Pancreas (tissue), 10 donors: ENCODE results near the gene TM6SF1. TPM values are rescaled to one million over a fixed set of nuclear protein-coding genes. Genes with fewer than 3 reads are reported as not detected.

Source experiments
- ATAC-seq, 4 donors: fragments of 200-7000 bp; cut with Tn5 transposase; one replicate each; pipeline versions ENCODE4 v1.8.0 to v1.9.1; 2020; ENCODE audit warnings: mild to moderate bottlenecking in 4 of 4, moderate library complexity in 4 of 4
- DNase-seq, 6 donors: peaks; one replicate each; pipeline ENCODE4 v3.0.0-alpha.2; 2020
- FAIRE-seq: peaks from 2 replicates; lab custom pipeline; 2012; peaks lifted over from hg19 to GRCh38; lab: Jason Lieb, UNC
- H3K27ac ChIP-seq, 4 donors: fragments of 200-600 bp; sonication (generic); 1 replicate in 3 of 4; 2 replicates in 1 of 4; pipeline versions ENCODE4 v1.5.0 to v1.8.0; 2020
- H3K27me3 ChIP-seq, 4 donors: fragments of 200-600 bp; one replicate each; pipeline ENCODE4 v1.8.0; 2021
- H3K36me3 ChIP-seq, 3 donors: fragments of 200-600 bp; sonication (generic) in 1 of 3; one replicate each; pipeline versions ENCODE4 v1.5.0 to v1.8.0; 2020 to 2021
- H3K4me1 ChIP-seq, 3 donors: fragments of 200-600 bp; one replicate each; pipeline ENCODE4 v1.8.0; 2021
- H3K4me3 ChIP-seq, 4 donors: fragments of 200-600 bp; sonication (generic) in 2 of 4; one replicate each; pipeline versions ENCODE4 v1.5.0 to v1.8.0; 2020 to 2021
- H3K9me3 ChIP-seq, 4 donors: fragments of 200-600 bp; one replicate each; pipeline ENCODE4 v1.8.0; 2021
- WGBS, 2 donors: extraction: QIAGEN DNeasy Blood & Tissue Kit; methylation state at CpG; one replicate each; pipeline ENCODE4 v1.1.7; 2013; 5-methylcytosine and 5-hydroxymethylcytosine counted together
- intact Hi-C, 3 donors: fragments of 100-400 bp; cut with DNase I; formaldehyde crosslinking; loops; one replicate each; pipeline versions ENCODE4 v1.11.1 to v1.14.2; 2022
- polyA plus RNA-seq, 2 donors: library from polyadenylated mRNA; stranded (reverse); fragments of 200-250 nt; gene quantifications; one replicate each; pipeline ENCODE4 v1.2.3, GENCODE V29; 2013
- total RNA-seq, 6 donors: library from RNA; stranded (reverse); fragmentation: NEBNext Ultra II Directional in 4 of 6; extraction: Animal tissue kit (Norgen Biotek cat#: 25700) in 4 of 6; gene quantifications; one replicate each; pipeline versions ENCODE4 v1.2.1 to v1.2.4, GENCODE V29; 2021 to 2023
- TF ChIP-seq, protein P1 (sequence below), 4 donors: fragments of 200-600 bp; sonication (generic) in 3 of 4; IDR thresholded peaks; one replicate each; pipeline versions ENCODE4 v1.5.0 to v1.8.0; 2021; ENCODE audit warnings: antibody characterized with exemption in 4 of 4
- donor health status: healthy with polysubstance abuse.
- donor health status: DM: no; HTN: no; CAD: no; lungs with moderate emphysema.
- donor health status: DM: no; HTN: no; CAD: no.
- donor health status: control.
- donor health status: control.
- donor health status: Bipolar disorder and iron deficiency.
- donor health status: DM: yes; HTN: yes; CAD: no.
- donor health status: DM: no; HTN: no; CAD: no.
- donor health status: DM: no; HTN: no; CAD: no.
- donor health status: DM: yes; HTN: yes; CAD: no.

Gene TM6SF1
- total and polyA plus RNA-seq, 8 donors, result 0.19 to 6.0 (median 1.0) TPM

DNA sequence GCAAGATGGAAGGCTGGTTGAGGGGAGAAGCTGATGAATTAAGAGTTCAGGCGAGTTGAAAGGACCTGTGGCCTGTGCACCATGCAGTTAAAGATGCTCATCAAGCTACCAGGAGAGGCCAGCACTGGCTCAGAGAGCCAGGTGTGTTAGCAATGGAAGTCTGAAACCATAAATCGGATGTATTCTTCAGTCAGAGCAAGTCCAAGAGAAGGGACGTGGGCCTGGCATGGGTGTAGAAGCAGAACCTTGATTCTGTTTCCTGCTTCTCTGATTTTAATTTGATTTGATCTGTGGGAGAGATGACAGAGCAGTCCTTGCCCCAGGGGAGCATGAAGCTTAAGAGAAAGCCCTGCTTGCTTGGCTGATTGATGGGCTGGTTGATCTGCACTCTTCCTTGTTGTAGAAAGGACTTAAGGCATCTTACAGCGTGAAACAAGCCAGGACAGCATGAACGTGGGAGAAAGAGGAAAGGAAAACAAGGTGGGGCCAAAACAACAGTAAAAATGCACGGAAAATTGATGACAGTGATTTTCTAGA, 10.9 kb downstream of the TM6SF1 start:
- H3K4me3 ChIP-seq, result no peak overlapping the region
- H3K36me3 ChIP-seq, result no peaks in the 10 kb centered on the region
- no peak for FAIRE-seq
- WGBS, 2 donors, result 51 to 66% methylated on average over 6 of the region's 6 CpGs
- H3K4me1 ChIP-seq, result no peaks in the 10 kb centered on the region
- no peak for ATAC-seq
- TF ChIP-seq, protein P1, sequence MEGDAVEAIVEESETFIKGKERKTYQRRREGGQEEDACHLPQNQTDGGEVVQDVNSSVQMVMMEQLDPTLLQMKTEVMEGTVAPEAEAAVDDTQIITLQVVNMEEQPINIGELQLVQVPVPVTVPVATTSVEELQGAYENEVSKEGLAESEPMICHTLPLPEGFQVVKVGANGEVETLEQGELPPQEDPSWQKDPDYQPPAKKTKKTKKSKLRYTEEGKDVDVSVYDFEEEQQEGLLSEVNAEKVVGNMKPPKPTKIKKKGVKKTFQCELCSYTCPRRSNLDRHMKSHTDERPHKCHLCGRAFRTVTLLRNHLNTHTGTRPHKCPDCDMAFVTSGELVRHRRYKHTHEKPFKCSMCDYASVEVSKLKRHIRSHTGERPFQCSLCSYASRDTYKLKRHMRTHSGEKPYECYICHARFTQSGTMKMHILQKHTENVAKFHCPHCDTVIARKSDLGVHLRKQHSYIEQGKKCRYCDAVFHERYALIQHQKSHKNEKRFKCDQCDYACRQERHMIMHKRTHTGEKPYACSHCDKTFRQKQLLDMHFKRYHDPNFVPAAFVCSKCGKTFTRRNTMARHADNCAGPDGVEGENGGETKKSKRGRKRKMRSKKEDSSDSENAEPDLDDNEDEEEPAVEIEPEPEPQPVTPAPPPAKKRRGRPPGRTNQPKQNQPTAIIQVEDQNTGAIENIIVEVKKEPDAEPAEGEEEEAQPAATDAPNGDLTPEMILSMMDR (IDR thresholded peaks at IDR 0.05), result no peak
- intact Hi-C loops, result no loop called here
- DNase-seq, result no peak
- H3K9me3 ChIP-seq, result no peaks in the 10 kb centered on the region
- no peak overlapping the region for H3K27ac ChIP-seq
- no peaks in the 10 kb centered on the region for H3K27me3 ChIP-seq

DNA sequence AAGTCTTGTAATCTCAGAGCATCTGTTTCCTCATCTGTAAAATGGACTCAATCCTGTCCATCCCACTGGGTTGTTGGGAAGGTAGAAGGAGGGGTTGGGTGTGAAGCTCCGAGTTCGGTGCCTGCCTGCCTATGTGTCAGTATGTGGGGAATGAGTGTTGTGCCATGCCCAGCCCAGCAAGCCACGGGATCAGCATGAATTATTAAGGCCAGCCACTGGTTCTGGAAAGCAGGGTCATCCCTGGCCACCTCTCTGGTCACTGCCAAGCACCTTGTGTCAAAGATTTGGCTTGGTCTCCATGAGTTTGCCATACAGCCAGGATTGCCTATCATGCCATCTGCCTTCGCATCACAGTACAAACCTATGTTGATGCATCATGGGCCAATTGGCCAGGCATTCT, 11.5 kb downstream of the TM6SF1 start:
- ATAC-seq, result no peak
- Histone ChIP-seq H3K4me1 (no peaks in the 10 kb centered on the region), H3K36me3 (no peaks in the 10 kb centered on the region), H3K4me3 (no peak overlapping the region), H3K27me3 (no peaks in the 10 kb centered on the region), H3K9me3 (no peaks in the 10 kb centered on the region), H3K27ac (no peak overlapping the region)
- intact Hi-C loops, result no loop called here
- FAIRE-seq, result no peak
- no peak for DNase-seq
- TF ChIP-seq, protein P1 (IDR thresholded peaks at IDR 0.05), result no peak
- WGBS, 2 donors, result 76 to 83% methylated on average over 4 of the region's 4 CpGs

DNA sequence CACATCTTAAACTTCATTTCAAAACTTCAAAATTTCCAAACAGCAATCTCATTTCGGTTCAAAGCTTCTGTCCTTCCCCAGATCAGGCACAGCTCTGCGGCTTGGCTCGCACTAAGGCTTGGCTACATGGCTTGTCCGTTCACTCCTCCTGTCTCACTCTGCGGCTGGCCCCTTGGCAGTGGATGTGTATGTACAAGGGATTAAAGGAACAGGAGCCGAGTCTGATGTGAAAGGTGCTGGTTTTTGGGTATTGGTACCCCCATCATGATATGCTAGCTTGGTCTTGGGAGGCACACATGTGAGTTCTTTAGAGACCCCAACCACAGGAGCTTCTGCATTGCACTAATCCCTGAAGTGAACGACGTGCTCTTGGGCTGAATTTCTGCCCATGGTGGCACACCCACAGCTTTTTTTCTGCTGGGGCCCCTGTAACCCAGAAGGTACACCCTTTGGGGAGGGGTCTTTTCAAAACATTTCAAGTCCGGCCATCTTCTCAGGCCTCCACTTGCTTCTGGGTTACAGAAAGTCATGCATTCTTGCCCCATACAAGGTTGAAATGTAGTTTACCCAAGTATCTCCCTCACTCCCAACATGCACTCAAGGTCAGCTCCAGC, 12.6 kb downstream of the TM6SF1 start:
- ATAC-seq (no peak), DNase-seq (no peak), FAIRE-seq (no peak)
- no peak overlapping the region for H3K27ac ChIP-seq
- TF ChIP-seq, protein P1 (IDR thresholded peaks at IDR 0.05), result no peak
- intact Hi-C loops, result no loop called here
- H3K27me3 ChIP-seq, result no peaks in the 10 kb centered on the region
- no peaks in the 10 kb centered on the region for H3K4me1 ChIP-seq
- no peaks in the 10 kb centered on the region for H3K36me3 ChIP-seq
- WGBS, 2 donors, result 71 to 75% methylated on average over 9 of the region's 9 CpGs
- H3K9me3 ChIP-seq, result no peaks in the 10 kb centered on the region
- H3K4me3 ChIP-seq, result no peak overlapping the region

DNA sequence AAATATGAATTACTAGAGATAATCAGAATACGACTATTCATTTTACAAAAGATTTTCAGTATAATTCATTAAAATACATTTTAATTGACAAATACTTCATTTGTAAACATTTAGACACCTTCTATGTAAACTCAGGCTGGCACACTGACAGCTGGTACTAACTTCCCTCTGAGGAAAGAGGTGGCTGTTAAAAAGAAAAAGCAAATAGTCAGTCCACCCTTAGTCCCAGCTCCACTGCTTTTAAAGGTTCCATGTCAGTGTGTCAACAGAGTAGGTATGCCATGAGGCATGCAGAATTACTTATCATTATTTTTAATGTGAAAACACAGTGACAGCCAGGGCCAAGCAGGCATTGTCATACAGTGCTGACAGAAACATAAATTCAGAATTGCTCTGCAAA, 16.1 kb downstream of the TM6SF1 start:
- Histone ChIP-seq H3K4me3 (no peak overlapping the region), H3K27ac (no peak overlapping the region), H3K27me3 (no peaks in the 10 kb centered on the region), H3K9me3 (no peaks in the 10 kb centered on the region), H3K4me1 (no peaks in the 10 kb centered on the region), H3K36me3 (no peaks in the 10 kb centered on the region)
- TF ChIP-seq, protein P1 (IDR thresholded peaks at IDR 0.05), result no peak
- WGBS, 2 donors, result 76 to 81% methylated on average over 1 of the region's 1 CpG
- no peak for FAIRE-seq
- ATAC-seq, result peak in 2 of 4 donors; percentile 50 to 71
- intact Hi-C loops, result no loop called here
- DNase-seq, result no peak

DNA sequence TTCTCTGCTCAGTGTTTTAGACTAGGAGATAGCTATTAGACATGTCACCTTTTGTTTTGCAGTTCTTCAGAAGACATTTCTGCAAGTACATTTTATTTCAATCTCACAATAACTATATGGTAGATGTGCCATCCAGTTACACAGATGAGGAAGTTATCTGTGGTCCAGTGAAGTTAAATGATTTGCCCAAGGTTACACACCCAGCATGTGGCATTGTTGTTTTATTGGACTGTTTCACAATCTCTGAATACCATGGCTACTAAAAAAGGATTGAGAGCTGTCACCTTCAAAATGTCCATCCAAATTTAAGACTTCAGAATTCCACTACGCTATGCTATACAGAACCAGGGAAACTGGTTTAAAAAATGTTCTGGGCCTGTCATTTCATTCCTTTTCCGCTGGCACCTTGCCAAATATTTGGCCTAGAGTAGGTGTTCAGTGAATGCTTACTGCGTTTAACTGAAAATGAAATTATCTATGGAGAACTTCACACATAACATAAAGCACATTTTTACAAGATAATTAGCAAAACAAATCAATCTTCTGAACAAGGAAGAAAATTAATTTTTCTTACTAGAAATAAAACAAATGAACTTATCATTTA, 20.2 kb downstream of the TM6SF1 start:
- Histone ChIP-seq H3K36me3 (no peaks in the 10 kb centered on the region), H3K27me3 (no peaks in the 10 kb centered on the region), H3K4me3 (no peak overlapping the region), H3K4me1 (no peaks in the 10 kb centered on the region), H3K9me3 (no peaks in the 10 kb centered on the region), H3K27ac (no peak overlapping the region)
- ATAC-seq (no peak), DNase-seq (no peak), FAIRE-seq (no peak)
- WGBS, 2 donors, result 45 to 53% methylated on average over 3 of the region's 3 CpGs
- intact Hi-C loops, result no loop called here
- TF ChIP-seq, protein P1 (IDR thresholded peaks at IDR 0.05), result no peak
